VCaP (cell line): ENCODE measurements around the gene URGCP.

ENCODE experiments used
- H3K27ac ChIP-seq: fragments of 450-650 bp; 2 replicates; pipeline ENCODE4 v1.5.1; 2017
- CTCF ChIP-seq: fragments of 450-650 bp; conservative IDR thresholded peaks from 2 replicates; pipeline ENCODE4 v1.5.1; 2017; ENCODE audit warnings: mild to moderate bottlenecking, moderate library complexity

URGCP gene

DNA sequence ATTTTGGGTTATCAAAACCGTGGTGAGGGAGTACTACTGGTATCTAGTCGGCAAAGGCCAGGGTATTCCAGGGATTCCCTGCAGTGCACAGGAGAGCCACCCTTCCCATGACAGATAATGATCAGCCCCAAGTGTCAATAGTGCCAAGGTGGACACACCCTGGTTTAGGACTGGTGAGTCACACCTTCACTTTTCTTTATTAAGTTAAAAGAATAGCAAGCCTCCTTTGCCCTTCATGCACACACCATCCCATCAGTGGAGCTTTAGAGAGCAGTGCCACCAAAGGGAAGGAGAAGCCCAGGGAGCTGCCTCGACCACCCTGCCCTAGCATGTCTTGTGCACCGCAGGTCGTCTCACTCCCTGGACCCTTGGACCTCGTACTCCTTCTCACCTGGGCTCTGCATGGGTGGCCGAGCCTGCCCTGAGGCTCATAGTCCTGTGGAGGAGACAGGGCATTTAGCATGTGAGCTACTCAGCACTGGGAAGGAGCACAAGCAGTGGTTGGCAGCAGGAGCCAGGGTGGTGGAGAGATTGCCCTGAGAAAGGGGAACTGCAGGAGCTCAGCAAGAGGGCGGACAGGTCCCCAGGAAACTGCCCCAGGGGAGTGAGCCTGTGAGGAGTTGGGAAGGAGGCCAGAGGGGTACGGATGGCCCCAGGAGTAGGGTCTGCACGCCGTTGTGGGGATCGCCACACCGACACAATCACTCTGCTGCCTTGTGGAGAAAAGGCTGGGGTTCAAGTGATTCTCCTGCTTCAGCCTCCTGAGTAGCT is 37.2 kb upstream of the URGCP start:
- TF ChIP-seq CTCF: no peak

DNA sequence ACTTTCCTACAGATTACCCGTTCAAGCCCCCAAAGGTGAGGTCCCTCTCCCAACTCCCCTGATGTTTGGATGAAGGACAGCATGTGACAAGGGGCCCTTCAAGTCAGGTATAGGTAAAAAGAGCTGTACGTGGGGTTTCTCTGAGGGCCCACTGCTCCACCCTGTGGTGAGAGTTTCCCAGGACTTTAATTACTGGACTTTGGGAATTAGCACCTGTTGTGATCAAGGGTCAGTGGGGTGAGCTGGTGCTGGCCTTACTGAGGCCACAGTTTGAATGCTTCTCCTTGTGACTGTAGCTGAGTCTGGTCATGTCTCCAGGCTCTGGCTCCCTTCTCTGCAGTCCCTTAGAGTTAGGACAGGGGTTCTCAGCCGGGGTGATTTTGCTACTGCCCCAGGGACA is 36.6 kb upstream of the URGCP start:
- peak; percentile 58 for TF ChIP-seq CTCF
- no peak overlapping the region for H3K27ac ChIP-seq

More for the DNA sequence above, 37.2 kb upstream of the URGCP start:
- no peak overlapping the region for H3K27ac ChIP-seq

GRCh38 chr7:43942250-43942649 is 35.9 kb upstream of the URGCP start:
- no peak overlapping the region for H3K27ac ChIP-seq
- no peak for TF ChIP-seq CTCF

DNA sequence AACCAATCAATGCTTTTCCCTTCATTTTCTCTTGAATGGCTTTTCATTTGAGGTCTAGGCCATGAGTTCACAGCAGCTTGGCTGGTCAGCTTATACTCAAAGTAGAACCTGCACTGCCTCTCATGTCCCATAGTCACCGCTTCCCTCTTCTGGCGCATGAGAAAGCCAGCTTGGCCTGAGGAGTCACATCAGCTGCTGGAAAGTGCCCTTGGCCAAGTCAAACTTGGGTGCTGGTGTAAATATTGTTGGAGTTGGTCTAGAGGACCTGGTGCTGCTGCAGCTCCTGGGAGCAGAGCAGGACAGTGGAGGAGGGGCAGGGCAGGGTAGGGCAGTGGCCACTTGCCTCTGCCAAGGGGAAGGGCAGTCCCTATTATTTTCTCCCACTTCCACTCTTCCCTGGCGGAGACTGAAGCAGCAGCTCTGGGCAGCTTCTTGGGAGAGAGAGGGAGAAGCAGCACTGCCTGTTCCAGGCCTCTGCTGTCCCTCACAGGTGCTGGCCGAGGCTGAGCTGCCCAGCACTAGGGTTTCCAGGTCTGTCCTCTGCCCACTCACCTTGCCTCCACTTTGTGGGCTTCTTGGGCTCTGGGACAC is 32.6 kb upstream of the URGCP start:
- no peak for TF ChIP-seq CTCF
- no peak overlapping the region for H3K27ac ChIP-seq

DNA sequence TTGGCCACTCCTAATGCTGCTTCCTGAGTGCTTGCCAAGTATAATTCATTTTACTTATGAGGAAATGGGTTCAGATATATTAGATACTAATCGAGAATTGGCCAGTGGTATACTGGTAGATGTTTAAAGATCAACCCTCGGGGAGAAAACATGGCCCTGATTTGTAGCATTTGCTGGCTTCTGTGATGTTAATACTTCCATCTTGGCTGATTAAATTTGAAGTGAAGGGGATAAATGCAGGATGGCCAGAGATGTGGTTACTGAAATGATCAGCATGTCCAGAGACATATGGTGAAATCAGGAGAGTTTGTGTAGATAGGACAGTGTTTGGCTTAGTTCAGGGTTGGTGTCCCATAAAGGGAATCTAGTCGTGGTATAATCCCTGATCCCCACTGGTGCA is 31.0 kb upstream of the URGCP start:
- no peak overlapping the region for H3K27ac ChIP-seq
- no peak for TF ChIP-seq CTCF

- H3K27ac ChIP-seq: no peak overlapping the region
- no peak for TF ChIP-seq CTCF
Observed at GRCh38 chr7:43933902-43934560, 27.6 kb upstream of the URGCP start.

GRCh38 chr7:43931346-43931745 is 24.9 kb upstream of the URGCP start:
- no peak overlapping the region for H3K27ac ChIP-seq
- no peak for TF ChIP-seq CTCF
